IPS-NIHi7 (cell line): Measurements from ENCODE around the gene SMIM3.
A peak's percentile ranks its signal among the peaks of the same experiment; 100 is the strongest.
"Not testable (repeated sequence)": the region's sequence is repeated elsewhere in the genome, so short reads cannot be mapped to it uniquely, and the experiment has no call there.

Source experiments
- DNase-seq: peaks from one replicate; pipeline ENCODE4 v3.0.0; 2012; ENCODE audit warnings: mixed read lengths; ENCODE audit errors: extremely low spot score

Gene SMIM3

GRCh38 chr5:150793423-150793888 is 14.9 kb downstream of the SMIM3 start:
- DNase-seq = not testable (repeated sequence)

GRCh38 chr5:150794927-150795326 is 16.4 kb downstream of the SMIM3 start:
- DNase-seq = no peak

- no peak for DNase-seq
These were observed 18.8 kb downstream of the SMIM3 start for GRCh38 chr5:150797384-150797783.

- DNase-seq = peak; percentile 80
These were observed 22.8 kb downstream of the SMIM3 start for GRCh38 chr5:150801117-150801927.

GRCh38 chr5:150804388-150804787 is 25.8 kb downstream of the SMIM3 start:
- no peak for DNase-seq

GRCh38 chr5:150809363-150809762 is 30.8 kb downstream of the SMIM3 start:
- no peak for DNase-seq

GRCh38 chr5:150815010-150815409 is 36.5 kb downstream of the SMIM3 start:
- DNase-seq = no peak

GRCh38 chr5:150816946-150817345 is 38.4 kb downstream of the SMIM3 start:
- DNase-seq = no peak

- DNase-seq = no peak
These were observed 51.2 kb downstream of the SMIM3 start for GRCh38 chr5:150829744-150830143.

- not testable (repeated sequence) for DNase-seq
These were observed 53.3 kb downstream of the SMIM3 start for GRCh38 chr5:150831821-150832220.

- DNase-seq = no peak
These were observed 57.5 kb downstream of the SMIM3 start for GRCh38 chr5:150836064-150836463.

- peak; percentile 22 for DNase-seq
These were observed 58.1 kb downstream of the SMIM3 start for GRCh38 chr5:150836703-150837102.

- DNase-seq = not testable (repeated sequence)
These were observed 66.8 kb downstream of the SMIM3 start for GRCh38 chr5:150845185-150845859.

- DNase-seq = not testable (repeated sequence)
These were observed 67.7 kb downstream of the SMIM3 start, which contains the start of gene IRGM for GRCh38 chr5:150846308-150846653. TSS of gene IRGM (plus strand) at chr5:150846521. CDS start at chr5:150848124, 1,603 bp downstream.
